Measurements from ENCODE around the gene FAM169A.
"Not testable (repeated sequence)": the region's sequence is repeated elsewhere in the genome, so short reads cannot be mapped to it uniquely, and the experiment has no call there.

FAM169A gene

DNA sequence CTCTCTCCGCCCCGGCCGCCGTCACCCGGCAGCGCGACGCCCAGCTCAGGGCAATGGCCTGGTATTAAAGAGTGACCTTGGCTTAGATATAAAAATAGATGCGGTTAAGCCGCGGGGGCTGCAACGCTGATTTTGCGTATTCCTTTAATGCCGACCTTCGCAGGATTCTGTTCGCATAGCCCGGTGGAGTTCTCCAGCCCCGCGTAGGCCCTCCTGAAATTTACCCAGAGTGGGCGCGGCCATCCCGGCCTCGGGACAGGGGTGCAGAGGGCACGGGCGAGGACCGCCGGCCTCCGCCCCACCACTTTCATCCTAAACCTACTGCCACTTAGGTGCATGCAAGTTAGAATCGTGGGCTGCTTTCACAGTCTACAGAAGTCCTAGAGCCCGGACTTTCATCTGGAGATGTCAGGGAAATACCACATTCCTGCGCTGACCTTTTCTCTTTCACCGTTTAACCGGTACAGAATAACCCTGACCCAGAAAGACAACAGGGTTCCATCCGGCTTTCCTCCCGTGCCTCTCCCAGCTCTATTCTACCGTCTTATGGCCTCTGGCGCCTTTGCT is 492 bp upstream of the FAM169A start:
- DNase-seq = no peak

- DNase-seq = no peak
Observed at GRCh38 chr5:74865256-74865803, 857 bp downstream of the FAM169A start.

GRCh38 chr5:74864823-74865222 is 1.4 kb downstream of the FAM169A start:
- DNase-seq = no peak

- no peak for DNase-seq
Observed at GRCh38 chr5:74863726-74864125, 2.5 kb downstream of the FAM169A start.

DNA sequence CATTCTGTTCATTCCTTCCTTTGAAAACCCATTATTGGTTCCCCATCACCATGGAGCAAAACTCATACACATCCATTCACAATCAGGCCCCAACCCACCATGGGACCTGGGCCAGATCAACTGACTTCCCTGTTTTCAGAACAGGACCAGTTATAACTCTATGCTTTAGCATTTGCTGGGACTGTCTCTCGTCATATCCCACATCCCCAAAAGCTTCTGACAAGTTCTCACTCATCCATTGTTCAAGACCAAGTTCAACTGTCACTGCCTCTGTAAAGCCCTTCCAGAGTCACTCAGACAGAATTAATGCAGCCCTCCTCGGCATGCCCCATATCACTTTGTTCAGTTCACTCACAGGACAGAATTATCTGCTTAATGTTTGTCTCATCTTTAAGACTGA is 4.0 kb downstream of the FAM169A start:
- no peak for DNase-seq

DNA sequence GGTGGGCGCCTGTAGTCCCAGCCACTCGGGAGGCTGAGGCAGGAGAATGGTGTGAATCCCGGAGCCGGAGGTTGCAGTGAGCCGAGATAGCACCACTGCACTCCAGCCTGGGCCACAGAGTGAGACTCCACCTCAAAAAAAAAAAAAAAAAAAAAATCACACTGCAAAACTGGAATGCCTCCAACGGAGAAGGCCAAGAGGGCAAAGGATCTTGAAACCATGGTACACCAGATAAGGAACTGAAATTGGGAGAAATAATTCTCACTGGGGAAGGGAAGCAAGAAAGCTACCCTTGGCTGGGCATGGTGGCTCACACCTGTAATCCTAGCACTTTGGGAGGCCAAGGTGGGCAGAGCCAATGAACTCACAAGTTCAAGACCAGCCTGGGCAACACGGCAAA is 9.2 kb downstream of the FAM169A start:
- not testable (repeated sequence) for DNase-seq

DNA sequence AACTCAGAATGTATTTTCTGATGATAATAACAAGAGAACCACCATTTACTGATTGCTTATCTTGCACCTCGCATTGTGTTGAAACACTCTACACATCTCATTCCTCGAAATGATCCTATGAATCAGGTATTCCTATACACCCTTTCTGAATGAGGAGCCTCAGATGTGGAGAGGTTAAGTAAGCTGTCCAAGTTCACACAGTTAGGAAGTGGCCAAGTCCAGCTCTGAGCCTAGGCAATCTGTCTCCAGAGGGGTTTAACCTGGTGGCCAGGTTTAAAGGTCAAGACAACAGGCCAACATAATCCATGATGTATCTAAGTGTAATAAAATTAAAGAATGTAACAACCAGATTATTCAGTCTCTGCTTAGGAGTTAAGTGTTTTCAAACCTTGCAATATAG is 12.9 kb downstream of the FAM169A start:
- DNase-seq = no peak

GRCh38 chr5:74851684-74852353 is 14.4 kb downstream of the FAM169A start:
- no peak for DNase-seq

DNA sequence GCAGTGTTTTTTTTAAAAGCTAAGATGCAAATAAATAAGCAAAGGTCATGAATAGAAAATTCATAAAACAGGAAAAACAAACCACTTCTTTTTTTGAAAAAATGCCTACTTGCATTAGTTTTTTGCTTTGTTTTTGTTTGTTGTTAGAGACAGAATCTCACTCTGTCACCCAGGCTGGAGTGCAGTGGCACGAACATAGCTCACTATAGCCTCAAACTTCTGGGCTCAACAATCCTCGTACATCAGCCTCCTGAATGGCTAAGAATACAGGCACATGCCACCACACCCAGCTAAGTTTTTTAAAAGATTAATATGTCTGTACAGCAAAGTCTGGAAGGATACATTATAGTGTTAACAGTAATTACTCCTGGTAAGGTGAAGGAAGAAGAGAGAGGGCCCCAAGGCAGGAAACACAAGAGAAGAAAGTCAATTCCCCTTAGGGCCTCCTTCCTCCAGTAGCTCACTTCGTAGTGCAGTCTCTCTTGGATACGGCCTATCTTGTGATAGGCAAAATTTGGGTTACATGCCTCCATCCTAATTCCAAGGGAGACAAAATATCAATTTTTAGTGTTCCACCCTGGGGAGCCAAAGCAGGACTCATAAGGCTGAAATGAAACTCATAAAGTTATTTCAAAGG is 15.3 kb downstream of the FAM169A start:
- DNase-seq = no peak

DNA sequence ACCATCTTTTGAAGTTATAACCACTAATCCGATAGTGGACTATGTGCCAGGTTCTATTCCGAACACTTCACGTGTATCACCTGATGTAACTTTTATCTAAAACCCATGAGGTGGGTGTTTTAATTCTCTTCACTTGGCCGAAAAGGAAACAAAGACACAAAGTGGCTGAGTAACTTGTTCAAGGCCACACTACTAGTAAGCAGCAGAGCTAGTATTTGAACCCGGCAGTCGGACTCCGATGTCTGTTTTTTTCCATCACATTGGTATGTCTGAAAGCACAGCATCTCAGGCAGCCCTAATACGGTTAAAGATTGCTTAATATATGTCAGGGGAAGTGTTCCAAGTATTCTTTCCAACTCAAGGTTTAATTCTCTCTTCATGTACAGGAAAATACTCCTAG is 16.2 kb downstream of the FAM169A start:
- DNase-seq = no peak

DNA sequence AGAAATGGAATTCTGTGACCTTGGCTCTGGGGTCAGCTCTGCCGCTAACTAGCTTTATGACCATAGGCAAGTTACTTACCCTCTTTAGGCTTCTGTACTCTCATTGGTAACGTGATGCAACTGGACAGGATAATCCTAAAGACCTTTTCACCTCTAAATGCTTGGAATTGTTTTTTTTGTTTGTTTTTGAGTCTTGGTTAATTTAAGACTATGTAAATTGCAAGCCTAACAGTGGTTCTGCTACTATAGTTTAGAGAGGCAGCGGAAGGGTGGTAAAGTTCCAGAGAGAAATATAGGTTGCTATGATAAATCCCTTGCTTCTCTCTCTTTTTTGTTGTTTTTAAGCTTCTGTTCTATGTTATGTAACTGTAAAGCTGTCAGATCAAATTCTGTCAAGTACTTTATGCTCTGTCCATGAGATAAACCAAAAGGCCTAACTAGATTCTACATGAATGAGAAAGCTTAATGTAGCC is 17.6 kb downstream of the FAM169A start:
- DNase-seq = no peak

GRCh38 chr5:74839229-74839628 is 27.0 kb downstream of the FAM169A start:
- DNase-seq = no peak

DNA sequence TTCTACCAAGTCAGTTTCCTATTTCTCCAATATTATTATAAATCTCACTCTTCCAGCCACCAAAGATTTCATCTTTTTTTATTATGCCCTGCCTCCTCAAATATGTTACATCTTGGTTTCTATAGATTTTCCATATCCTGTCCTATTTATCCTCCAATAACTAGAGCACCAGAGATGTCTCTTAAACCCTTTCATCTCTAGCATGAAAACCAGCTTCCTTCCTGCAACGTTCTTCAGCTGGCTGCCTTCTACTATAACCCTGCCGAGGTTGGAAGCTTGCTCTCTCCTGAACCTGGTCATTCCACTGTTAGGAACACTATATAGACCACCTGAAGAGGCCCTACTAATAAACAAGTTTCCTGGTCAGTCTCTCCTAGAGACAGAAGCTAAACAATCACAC is 27.9 kb downstream of the FAM169A start:
- no peak for DNase-seq

GRCh38 chr5:74837115-74837514 is 29.1 kb downstream of the FAM169A start:
- DNase-seq = no peak

DNA sequence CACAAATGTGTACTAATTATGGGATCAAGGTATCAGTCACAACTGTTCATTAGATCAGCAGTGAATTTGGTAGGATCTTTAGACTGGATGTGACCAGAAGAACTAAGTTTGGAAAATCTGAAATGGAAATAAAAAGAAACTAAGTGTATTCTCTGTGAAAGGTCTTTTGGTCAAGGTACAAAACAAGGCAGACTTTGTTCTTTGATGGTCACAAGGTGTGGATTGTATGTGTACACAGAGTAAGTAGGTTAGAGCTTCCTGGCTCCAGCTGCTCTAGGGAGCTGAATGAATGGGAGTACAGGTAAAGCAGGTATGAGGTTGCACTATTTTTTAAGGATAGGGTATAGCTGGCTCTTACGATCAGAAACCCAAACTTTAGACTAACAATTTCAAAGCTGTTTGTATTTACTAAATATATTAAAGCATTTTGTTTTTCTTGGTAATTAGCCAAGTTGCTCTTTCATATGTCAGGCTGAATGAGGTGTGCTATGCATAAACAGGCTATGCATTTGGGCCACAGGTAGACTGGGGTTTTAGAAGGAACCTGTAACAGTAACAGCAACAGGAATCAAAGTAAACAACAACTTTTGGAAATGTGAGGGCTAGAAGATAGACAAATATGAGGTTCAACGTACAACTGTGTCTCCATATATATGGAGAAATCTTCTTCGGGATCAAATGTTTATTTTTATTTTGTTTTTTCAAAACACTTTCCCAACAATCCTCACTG is 32.5 kb downstream of the FAM169A start:
- no peak for DNase-seq

GRCh38 chr5:74829413-74829812 is 36.8 kb downstream of the FAM169A start:
- DNase-seq = no peak

GRCh38 chr5:74822288-74822687 is 43.9 kb downstream of the FAM169A start:
- no peak for DNase-seq

DNA sequence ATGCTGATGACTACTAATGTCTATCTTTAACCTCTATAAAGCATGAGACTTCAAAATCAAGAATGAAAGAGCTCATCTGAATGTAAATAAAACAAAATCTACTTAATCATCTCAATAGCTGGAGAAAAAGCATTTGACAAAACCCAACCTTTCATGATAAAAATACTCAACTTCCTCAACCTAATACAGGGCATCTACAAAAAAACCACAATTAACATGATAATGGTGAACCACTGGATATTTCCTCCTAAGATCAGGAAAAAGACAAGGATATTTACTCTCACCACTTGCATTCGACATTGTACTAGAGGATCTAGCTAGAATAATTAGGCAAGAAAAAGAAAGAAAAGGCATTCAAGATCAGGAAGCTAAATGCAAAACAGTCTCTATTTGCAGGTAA is 49.3 kb downstream of the FAM169A start:
- DNase-seq = no peak

GRCh38 chr5:74810915-74811314 is 55.3 kb downstream of the FAM169A start:
- peak; percentile 29 for DNase-seq

- DNase-seq = no peak
Observed at GRCh38 chr5:74801941-74802340, 64.2 kb downstream of the FAM169A start.

DNA sequence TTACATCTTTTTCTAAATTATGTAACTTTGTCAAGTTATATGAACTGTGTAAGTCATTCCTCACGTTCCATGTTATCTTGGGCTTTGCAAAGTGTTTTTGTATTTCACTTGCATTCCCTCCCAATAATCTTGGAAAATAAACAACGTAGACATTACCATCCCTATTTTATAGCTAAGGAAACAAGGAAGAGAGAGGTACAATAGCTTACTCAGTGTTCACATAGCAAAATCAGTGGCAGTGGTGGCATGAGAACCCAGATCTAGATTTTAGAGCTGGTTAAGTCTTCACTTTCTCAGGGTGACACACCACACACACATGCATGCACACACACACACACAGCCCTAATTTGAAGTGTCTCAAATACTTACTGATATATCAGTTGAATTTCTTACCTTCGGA is 65.0 kb downstream of the FAM169A start:
- no peak for DNase-seq

- no peak for DNase-seq
Observed at GRCh38 chr5:74798977-74799911, 66.9 kb downstream of the FAM169A start.
